GM23338 (cell line): ENCODE results near the gene TARP.

Experiments used
- ATAC-seq: fragments of 200-7000 bp; cut with Tn5 transposase; 3 replicates; pipeline ENCODE4 v1.9.1; 2020
- DNase-seq: peaks from one replicate; pipeline ENCODE4 v3.0.0-alpha.2; 2015; ENCODE audit warnings: low spot score
- H2AFZ ChIP-seq: fragments of 200-600 bp; sonication (generic); 2 replicates; pipeline ENCODE4 v1.8.0; 2016; ENCODE audit warnings: antibody characterized with exemption, mild to moderate bottlenecking, moderate library complexity
- H3F3A ChIP-seq: fragments of 200-600 bp; sonication (generic); replicated peaks from 2 replicates; pipeline ENCODE4 v1.8.0; 2017; ENCODE audit warnings: antibody characterized with exemption, mixed run types, low read depth
- H3K27ac ChIP-seq: fragments of 200-600 bp; sonication (generic); 2 replicates; pipeline ENCODE4 v1.6.1; 2016; ENCODE audit warnings: low read depth
- H3K27me3 ChIP-seq: fragments of 200-600 bp; sonication (generic); 2 replicates; pipeline ENCODE4 v1.8.0; 2016; ENCODE audit warnings: mild to moderate bottlenecking, mixed run types, moderate library complexity; ENCODE audit not compliant: insufficient read depth
- H3K36me3 ChIP-seq: fragments of 200-600 bp; sonication (generic); 2 replicates; pipeline ENCODE4 v1.8.0; 2016; ENCODE audit warnings: mild to moderate bottlenecking; ENCODE audit not compliant: insufficient read depth
- H3K4me1 ChIP-seq: fragments of 200-600 bp; sonication (generic); 2 replicates; pipeline ENCODE4 v1.8.0; 2016; ENCODE audit warnings: mild to moderate bottlenecking, moderate library complexity; ENCODE audit not compliant: insufficient read depth
- H3K4me2 ChIP-seq: fragments of 200-600 bp; sonication (generic); 2 replicates; pipeline ENCODE4 v1.7.1; 2017; ENCODE audit warnings: mixed run types
- H3K4me3 ChIP-seq: fragments of 200-600 bp; sonication (generic); 2 replicates; pipeline ENCODE4 v1.6.1; 2016; ENCODE audit warnings: mixed run types
- H3K79me2 ChIP-seq: fragments of 200-600 bp; sonication (generic); replicated peaks from 2 replicates; pipeline ENCODE4 v1.8.0; 2017; ENCODE audit warnings: mild to moderate bottlenecking; ENCODE audit not compliant: insufficient read depth
- H3K9me2 ChIP-seq: fragments of 200-600 bp; sonication (generic); 2 replicates; pipeline ENCODE4 v1.8.0; 2017; ENCODE audit not compliant: insufficient read depth
- H4K20me1 ChIP-seq: fragments of 200-600 bp; sonication (generic); replicated peaks from 2 replicates; pipeline ENCODE4 v1.8.0; 2017; ENCODE audit warnings: mild to moderate bottlenecking; ENCODE audit not compliant: insufficient read depth
- H3K27ac Mint-ChIP-seq: 2 replicates; pipeline ENCODE4 v1.8.0; 2020; ENCODE audit warnings: inconsistent platforms, mild to moderate bottlenecking, moderate library complexity, mixed read lengths
- H3K27me3 Mint-ChIP-seq: 3 replicates; pipeline ENCODE4 v1.8.0; 2022; ENCODE audit warnings: low read depth, mild to moderate bottlenecking, moderate library complexity, mixed read lengths, inconsistent platforms; ENCODE audit not compliant: insufficient read depth, poor library complexity
- H3K36me3 Mint-ChIP-seq: 3 replicates; pipeline ENCODE4 v1.8.0; 2021; ENCODE audit warnings: low read depth, mild to moderate bottlenecking, inconsistent platforms, moderate library complexity, mixed read lengths
- H3K4me1 Mint-ChIP-seq: 3 replicates; pipeline ENCODE4 v1.8.0; 2020; ENCODE audit warnings: mild to moderate bottlenecking, inconsistent platforms, mixed read lengths
- H3K4me3 Mint-ChIP-seq: 3 replicates; pipeline ENCODE4 v1.8.0; 2021; ENCODE audit warnings: moderate library complexity, mild to moderate bottlenecking, inconsistent platforms, mixed read lengths
- H3K9me3 Mint-ChIP-seq: 3 replicates; pipeline ENCODE4 v1.8.0; 2020; ENCODE audit warnings: moderate library complexity, mild to moderate bottlenecking, inconsistent platforms, mixed read lengths
- CREB1 ChIP-seq: fragments of 250-450 bp; sonication (Bioruptor Pico); IDR thresholded peaks from 2 replicates; pipeline ENCODE4 v1.5.0; 2020; ENCODE audit warnings: low read depth, mild to moderate bottlenecking, moderate library complexity
- CTCF ChIP-seq, 2 experiments: fragments of 200-600 bp in 1 of 2; sonication (generic) in 1 of 2; conservative IDR thresholded peaks; 2 replicates each; pipeline versions ENCODE4 v1.5.1 to v1.6.1; 2016 to 2017; ENCODE audit warnings: antibody characterized with exemption in 2 of 2, low read depth in 2 of 2, mild to moderate bottlenecking in 2 of 2, moderate library complexity in 1 of 2
- EZH2 ChIP-seq: fragments of 200-600 bp; sonication (generic); IDR thresholded peaks from one replicate; pipeline ENCODE4 v1.8.0; 2017; ENCODE audit warnings: antibody characterized with exemption, mild to moderate bottlenecking, low read depth; ENCODE audit not compliant: unreplicated experiment
- EZH2phosphoT487 ChIP-seq: fragments of 200-600 bp; sonication (generic); IDR thresholded peaks from one replicate; pipeline ENCODE4 v1.8.1; 2018; ENCODE audit warnings: antibody characterized with exemption; ENCODE audit not compliant: unreplicated experiment
- JUNB ChIP-seq: IDR thresholded peaks from one replicate; pipeline ENCODE4 v1.6.1; 2016; ENCODE audit warnings: antibody characterized with exemption; ENCODE audit not compliant: unreplicated experiment
- NANOG ChIP-seq: IDR thresholded peaks from 2 replicates; pipeline ENCODE4 v1.6.1; 2016; ENCODE audit warnings: antibody characterized with exemption, borderline replicate concordance
- POLR2AphosphoS5 ChIP-seq: IDR thresholded peaks from 2 replicates; pipeline ENCODE4 v1.6.1; 2016; ENCODE audit warnings: antibody characterized with exemption, low read depth
- STAT1 ChIP-seq: IDR thresholded peaks from one replicate; pipeline ENCODE4 v1.6.1; 2016; ENCODE audit warnings: antibody characterized with exemption; ENCODE audit not compliant: unreplicated experiment
- ZNF114 ChIP-seq: fragments of 250-450 bp; sonication (Bioruptor Pico); IDR thresholded peaks from 2 replicates; pipeline ENCODE4 v1.5.0; 2020; ENCODE audit warnings: mild to moderate bottlenecking, moderate library complexity
- ZNF331 ChIP-seq: fragments of 250-450 bp; sonication (Bioruptor Pico); IDR thresholded peaks from 2 replicates; pipeline ENCODE4 v1.5.0; 2020; ENCODE audit warnings: low read depth, mild to moderate bottlenecking, moderate library complexity
- TF ChIP-seq, protein P1 (sequence below): fragments of 250-450 bp; sonication (Bioruptor Pico); IDR thresholded peaks from 2 replicates; pipeline ENCODE4 v1.5.0; 2020; ENCODE audit warnings: mild to moderate bottlenecking, moderate library complexity
- TF ChIP-seq, protein P2 (sequence below): IDR thresholded peaks from 2 replicates; pipeline ENCODE4 v1.6.1; 2016; ENCODE audit warnings: antibody characterized with exemption
- TF ChIP-seq, protein P3 (sequence below): IDR thresholded peaks from one replicate; pipeline ENCODE4 v1.6.1; 2018; ENCODE audit warnings: antibody characterized with exemption; ENCODE audit not compliant: unreplicated experiment

The TARP gene

DNA sequence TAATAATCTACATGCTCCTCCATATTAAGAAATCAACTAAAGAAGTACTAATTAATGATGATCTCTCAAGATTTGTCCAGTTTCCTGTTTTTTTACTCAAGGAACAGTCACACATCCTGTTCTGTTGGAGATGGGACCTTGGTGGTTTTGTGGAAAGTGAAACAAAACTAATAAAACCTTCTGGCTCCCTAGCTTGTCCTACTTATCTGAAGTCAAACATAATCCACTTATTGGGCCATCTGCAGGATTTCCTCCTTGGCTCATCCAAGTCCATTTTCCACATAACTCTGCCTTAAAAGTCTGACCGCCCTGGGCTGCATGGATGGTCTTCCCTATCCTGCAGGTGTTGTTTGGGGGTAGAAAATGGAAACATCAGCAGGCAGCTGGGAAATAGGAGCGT is 39.4 kb upstream of the TARP start:
- DNase-seq (no peak), ATAC-seq (no peak)
- Histone ChIP-seq H3K27me3 (no peaks in the 10 kb centered on the region), H3F3A (no peaks in the 10 kb centered on the region), H3K36me3 (no peaks in the 10 kb centered on the region), H2AFZ (peak overlapping the region; percentile 15; the same call in 1 of the 2 replicates), H3K27ac (no peak overlapping the region), H3K79me2 (no peaks in the 10 kb centered on the region), H3K4me3 (no peak overlapping the region), H3K4me1 (peaks cover 7% of the 10 kb centered on the region), H4K20me1 (no peaks in the 10 kb centered on the region), H3K4me2 (no peak overlapping the region), H3K9me2 (no peaks in the 10 kb centered on the region)
- Mint-ChIP-seq H3K4me3 (no peak overlapping the region), H3K36me3 (no peaks in the 10 kb centered on the region), H3K27ac (no peak overlapping the region), H3K9me3 (no peaks in the 10 kb centered on the region), H3K27me3 (peaks cover 2% of the 10 kb centered on the region), H3K4me1 (peaks cover 3% of the 10 kb centered on the region; the same call in 2 of the 3 replicates)
- no peak for TF ChIP-seq EZH2
- TF ChIP-seq JUNB, result no peak
- TF ChIP-seq CREB1 (CRISPR knock-in tag), result no peak
- TF ChIP-seq, protein P1, sequence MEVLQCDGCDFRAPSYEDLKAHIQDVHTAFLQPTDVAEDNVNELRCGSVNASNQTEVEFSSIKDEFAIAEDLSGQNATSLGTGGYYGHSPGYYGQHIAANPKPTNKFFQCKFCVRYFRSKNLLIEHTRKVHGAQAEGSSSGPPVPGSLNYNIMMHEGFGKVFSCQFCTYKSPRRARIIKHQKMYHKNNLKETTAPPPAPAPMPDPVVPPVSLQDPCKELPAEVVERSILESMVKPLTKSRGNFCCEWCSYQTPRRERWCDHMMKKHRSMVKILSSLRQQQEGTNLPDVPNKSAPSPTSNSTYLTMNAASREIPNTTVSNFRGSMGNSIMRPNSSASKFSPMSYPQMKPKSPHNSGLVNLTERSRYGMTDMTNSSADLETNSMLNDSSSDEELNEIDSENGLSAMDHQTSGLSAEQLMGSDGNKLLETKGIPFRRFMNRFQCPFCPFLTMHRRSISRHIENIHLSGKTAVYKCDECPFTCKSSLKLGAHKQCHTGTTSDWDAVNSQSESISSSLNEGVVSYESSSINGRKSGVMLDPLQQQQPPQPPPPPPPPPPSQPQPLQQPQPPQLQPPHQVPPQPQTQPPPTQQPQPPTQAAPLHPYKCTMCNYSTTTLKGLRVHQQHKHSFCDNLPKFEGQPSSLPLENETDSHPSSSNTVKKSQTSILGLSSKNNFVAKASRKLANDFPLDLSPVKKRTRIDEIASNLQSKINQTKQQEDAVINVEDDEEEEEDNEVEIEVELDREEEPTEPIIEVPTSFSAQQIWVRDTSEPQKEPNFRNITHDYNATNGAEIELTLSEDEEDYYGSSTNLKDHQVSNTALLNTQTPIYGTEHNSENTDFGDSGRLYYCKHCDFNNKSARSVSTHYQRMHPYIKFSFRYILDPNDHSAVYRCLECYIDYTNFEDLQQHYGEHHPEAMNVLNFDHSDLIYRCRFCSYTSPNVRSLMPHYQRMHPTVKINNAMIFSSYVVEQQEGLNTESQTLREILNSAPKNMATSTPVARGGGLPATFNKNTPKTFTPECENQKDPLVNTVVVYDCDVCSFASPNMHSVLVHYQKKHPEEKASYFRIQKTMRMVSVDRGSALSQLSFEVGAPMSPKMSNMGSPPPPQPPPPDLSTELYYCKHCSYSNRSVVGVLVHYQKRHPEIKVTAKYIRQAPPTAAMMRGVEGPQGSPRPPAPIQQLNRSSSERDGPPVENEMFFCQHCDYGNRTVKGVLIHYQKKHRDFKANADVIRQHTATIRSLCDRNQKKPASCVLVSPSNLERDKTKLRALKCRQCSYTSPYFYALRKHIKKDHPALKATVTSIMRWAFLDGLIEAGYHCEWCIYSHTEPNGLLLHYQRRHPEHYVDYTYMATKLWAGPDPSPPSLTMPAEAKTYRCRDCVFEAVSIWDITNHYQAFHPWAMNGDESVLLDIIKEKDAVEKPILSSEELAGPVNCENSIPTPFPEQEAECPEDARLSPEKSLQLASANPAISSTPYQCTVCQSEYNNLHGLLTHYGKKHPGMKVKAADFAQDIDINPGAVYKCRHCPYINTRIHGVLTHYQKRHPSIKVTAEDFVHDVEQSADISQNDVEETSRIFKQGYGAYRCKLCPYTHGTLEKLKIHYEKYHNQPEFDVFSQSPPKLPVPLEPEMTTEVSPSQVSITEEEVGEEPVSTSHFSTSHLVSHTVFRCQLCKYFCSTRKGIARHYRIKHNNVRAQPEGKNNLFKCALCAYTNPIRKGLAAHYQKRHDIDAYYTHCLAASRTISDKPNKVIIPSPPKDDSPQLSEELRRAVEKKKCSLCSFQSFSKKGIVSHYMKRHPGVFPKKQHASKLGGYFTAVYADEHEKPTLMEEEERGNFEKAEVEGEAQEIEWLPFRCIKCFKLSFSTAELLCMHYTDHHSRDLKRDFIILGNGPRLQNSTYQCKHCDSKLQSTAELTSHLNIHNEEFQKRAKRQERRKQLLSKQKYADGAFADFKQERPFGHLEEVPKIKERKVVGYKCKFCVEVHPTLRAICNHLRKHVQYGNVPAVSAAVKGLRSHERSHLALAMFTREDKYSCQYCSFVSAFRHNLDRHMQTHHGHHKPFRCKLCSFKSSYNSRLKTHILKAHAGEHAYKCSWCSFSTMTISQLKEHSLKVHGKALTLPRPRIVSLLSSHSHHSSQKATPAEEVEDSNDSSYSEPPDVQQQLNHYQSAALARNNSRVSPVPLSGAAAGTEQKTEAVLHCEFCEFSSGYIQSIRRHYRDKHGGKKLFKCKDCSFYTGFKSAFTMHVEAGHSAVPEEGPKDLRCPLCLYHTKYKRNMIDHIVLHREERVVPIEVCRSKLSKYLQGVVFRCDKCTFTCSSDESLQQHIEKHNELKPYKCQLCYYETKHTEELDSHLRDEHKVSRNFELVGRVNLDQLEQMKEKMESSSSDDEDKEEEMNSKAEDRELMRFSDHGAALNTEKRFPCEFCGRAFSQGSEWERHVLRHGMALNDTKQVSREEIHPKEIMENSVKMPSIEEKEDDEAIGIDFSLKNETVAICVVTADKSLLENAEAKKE (CRISPR knock-in tag), result no peak
- TF ChIP-seq, protein P2, sequence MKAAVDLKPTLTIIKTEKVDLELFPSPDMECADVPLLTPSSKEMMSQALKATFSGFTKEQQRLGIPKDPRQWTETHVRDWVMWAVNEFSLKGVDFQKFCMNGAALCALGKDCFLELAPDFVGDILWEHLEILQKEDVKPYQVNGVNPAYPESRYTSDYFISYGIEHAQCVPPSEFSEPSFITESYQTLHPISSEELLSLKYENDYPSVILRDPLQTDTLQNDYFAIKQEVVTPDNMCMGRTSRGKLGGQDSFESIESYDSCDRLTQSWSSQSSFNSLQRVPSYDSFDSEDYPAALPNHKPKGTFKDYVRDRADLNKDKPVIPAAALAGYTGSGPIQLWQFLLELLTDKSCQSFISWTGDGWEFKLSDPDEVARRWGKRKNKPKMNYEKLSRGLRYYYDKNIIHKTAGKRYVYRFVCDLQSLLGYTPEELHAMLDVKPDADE, result no peak
- no peak for TF ChIP-seq ZNF331 (CRISPR knock-in tag)
- TF ChIP-seq ZNF114 (CRISPR knock-in tag), result no peak
- TF ChIP-seq POLR2AphosphoS5, result no peak
- TF ChIP-seq, protein P3, sequence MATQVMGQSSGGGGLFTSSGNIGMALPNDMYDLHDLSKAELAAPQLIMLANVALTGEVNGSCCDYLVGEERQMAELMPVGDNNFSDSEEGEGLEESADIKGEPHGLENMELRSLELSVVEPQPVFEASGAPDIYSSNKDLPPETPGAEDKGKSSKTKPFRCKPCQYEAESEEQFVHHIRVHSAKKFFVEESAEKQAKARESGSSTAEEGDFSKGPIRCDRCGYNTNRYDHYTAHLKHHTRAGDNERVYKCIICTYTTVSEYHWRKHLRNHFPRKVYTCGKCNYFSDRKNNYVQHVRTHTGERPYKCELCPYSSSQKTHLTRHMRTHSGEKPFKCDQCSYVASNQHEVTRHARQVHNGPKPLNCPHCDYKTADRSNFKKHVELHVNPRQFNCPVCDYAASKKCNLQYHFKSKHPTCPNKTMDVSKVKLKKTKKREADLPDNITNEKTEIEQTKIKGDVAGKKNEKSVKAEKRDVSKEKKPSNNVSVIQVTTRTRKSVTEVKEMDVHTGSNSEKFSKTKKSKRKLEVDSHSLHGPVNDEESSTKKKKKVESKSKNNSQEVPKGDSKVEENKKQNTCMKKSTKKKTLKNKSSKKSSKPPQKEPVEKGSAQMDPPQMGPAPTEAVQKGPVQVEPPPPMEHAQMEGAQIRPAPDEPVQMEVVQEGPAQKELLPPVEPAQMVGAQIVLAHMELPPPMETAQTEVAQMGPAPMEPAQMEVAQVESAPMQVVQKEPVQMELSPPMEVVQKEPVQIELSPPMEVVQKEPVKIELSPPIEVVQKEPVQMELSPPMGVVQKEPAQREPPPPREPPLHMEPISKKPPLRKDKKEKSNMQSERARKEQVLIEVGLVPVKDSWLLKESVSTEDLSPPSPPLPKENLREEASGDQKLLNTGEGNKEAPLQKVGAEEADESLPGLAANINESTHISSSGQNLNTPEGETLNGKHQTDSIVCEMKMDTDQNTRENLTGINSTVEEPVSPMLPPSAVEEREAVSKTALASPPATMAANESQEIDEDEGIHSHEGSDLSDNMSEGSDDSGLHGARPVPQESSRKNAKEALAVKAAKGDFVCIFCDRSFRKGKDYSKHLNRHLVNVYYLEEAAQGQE, result no peak
- no peak for TF ChIP-seq CTCF (conservative IDR thresholded peaks at IDR 0.05; ENCODE audit: low read depth in 2 of 2)
- TF ChIP-seq STAT1, result no peak
- no peak for TF ChIP-seq NANOG
- TF ChIP-seq EZH2phosphoT487, result no peak
